GM12891 (cell line): Measurements from ENCODE around the gene THADA.
A peak's percentile ranks its signal among the peaks of the same experiment; 100 is the strongest.

Source experiments
- POLR2A ChIP-seq: IDR thresholded peaks from 2 replicates; pipeline ENCODE4 v1.6.1; 2011; ENCODE audit warnings: low read depth, low read length, control low read depth
- SPI1 ChIP-seq: IDR thresholded peaks from 2 replicates; pipeline ENCODE4 v1.6.1; 2011; ENCODE audit warnings: low read depth, low read length, control low read depth

GRCh38 chr2:43408407-43409160 lies 187.3 kb downstream of the THADA start:
- TF ChIP-seq POLR2A (no peak), SPI1 (peak; percentile 90)
